ENCODE measurements around the gene RBFOX2.
A peak's percentile ranks its signal among the peaks of the same experiment; 100 is the strongest.
"Not testable (repeated sequence)": the region's sequence is repeated elsewhere in the genome, so short reads cannot be mapped to it uniquely, and the experiment has no call there.

The RBFOX2 gene

DNA sequence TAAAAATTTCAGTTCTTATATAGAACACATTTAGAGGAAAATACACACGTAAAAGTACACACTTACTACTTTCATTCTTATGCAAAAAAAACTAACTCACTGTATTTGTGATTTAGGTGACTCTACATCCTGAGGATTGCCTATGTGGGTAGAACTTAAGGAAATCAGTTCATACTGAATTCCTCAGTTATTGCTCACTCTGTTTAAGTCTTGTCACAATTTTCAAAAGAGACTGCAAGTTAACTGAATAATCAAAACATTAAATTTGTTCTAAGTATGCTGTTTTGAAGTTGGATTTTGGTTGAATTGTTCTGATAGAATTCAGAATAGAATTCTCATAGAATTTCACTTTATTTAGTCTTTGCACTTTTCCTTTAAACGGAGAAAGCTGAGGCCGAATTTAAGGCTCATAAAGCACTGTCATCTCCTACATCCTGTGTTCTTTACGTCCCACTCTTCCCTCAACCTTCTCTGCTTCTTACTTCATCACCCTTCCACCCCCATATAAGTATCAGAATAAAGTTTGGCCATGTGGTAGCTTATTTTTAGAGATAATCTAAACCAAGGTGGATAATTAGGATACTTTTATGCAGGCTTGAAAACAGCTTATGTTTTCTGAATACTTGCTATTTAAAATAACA lies 251.2 kb downstream of the RBFOX2 start:
- no peak for DNase-seq (ENCODE audit: low spot score)

DNA sequence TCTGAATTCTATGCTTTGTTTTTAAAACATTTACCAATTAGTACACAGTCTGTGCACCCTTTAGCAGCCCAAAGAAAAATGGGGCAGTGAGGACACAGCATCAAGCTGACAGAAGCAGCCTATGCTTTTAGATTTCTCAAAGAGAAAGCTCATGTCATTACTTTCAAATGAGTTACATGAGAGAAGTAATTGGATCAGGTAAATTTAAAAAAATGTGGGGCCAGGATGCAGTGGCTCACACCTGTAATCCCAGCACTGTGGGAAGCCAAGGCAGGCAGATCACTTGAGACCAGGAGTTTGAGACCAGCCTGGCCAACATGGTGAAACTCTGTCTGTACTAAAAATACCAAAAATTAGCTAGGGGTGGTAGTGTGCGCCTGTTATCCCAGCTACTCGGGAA lies 253.3 kb downstream of the RBFOX2 start:
- no peak for DNase-seq (ENCODE audit: low spot score)

DNA sequence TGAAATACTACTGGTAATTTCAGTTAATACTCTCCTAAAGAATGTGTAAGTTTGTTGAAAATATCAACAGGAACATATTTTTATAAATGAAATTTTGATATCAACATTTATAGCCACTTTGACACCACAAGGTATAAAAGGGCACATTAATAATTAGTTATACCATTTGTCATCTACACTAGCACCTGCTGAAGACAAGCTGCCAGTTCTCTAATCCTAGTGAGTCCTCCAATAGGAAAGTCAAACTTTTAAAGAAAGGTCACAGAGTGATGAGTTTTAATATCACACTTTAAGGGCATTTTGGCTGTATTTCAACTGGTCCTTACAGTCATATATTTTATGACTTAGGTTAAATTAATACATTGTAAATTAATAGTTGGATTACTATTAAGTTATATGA lies 258.6 kb downstream of the RBFOX2 start:
- DNase-seq (ENCODE audit: low spot score) = no peak

DNA sequence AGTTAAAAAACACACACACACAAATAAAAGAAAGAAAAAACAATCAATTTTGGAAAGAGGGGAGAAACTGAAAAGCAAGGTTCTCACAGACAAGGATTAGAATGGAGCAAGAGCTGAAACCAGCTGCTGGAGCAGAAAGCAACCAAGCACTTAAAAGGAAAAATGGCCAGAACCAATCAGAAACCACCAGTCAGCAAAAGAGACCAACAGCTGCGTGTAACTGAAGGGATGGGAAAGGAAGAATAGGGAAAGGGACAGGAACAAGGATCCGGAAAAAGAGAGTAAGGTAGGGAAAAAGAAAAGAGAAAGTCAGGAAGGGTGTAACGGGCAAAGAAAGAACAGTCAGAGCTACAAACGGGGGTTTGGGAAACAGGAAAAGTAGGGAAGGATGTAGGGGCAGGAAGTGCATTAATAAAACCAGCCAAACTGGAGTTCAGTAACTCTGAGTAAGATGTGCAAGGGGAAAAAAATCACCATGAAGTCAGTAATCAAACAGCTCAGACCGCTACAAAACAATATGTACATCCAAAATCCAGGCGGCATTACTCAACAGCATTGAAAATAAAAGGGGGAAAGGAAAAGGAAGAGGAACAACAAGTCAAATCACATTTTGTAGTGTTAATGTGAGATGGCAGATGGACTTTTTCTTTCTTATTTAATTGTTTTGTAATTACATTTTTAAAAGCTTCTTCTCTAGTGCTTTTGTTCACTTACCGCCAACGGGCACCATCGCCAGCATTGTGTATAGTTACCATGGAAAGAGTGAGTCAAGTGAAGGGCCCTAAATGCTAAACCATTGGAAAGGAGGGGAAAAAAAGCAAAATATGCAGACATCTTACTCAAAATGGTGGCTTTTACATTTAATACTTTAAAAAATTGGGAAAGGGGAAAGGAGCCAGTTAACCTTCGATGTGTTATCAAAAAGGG lies 261.7 kb downstream of the RBFOX2 start:
- DNase-seq (ENCODE audit: low spot score) = peak; percentile 31

DNA sequence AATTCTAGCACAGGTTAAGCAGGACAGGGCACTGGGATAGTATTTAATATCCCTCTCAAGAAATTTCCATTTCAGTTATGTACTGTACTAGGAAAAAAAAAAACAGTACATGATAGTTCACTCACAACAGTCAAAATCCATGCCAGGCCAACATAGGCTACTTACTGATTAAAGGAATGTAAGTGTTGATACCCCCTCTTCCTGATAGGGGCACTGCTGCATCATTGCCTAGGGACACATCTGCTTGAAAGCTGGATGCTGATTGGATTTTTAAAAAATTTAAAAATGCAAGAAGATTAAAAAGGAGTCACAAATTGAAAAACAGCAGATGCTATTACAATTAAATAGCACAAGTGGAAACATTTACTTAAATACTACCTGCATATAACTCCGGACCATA lies 267.6 kb downstream of the RBFOX2 start:
- peak; percentile 53 for DNase-seq (ENCODE audit: low spot score)

DNA sequence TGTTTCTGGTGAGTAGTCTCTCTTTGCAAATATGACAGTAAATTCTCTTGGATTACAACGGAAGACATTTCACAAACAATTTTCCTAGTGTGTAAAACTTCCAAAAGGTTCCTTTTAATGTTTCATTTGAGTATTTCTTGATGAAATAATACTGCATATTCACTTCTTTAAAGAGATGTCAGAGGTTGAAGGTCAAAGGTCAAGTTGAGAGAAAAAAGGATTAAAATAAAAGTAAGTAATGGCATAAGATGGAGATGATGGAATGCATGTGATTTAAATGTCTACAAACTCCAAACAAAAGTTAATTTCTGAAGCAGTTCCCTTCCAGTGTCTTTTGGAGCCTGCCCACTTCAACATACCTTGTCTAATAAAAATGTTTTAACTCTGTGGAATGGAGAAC lies 270.2 kb downstream of the RBFOX2 start:
- no peak for DNase-seq (ENCODE audit: low spot score)

DNA sequence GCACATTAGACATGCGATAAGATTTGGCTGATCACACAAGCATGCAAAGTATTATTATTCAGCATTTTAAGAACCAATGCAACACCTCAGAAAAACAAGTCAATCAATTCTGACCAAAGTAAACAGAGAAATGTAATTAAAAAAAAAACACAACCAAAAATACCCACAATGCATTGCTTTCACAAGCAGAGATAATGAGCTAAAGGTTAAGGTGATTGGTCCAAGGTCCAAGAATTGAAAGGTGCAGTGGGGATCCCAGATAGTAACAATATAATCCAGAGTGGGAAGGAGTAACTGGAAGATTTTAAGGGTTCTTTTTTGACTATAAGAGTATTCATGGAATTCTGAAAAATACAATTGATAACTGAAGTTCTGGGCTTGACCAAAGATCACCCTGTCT lies 271.9 kb downstream of the RBFOX2 start:
- no peak for DNase-seq (ENCODE audit: low spot score)

DNA sequence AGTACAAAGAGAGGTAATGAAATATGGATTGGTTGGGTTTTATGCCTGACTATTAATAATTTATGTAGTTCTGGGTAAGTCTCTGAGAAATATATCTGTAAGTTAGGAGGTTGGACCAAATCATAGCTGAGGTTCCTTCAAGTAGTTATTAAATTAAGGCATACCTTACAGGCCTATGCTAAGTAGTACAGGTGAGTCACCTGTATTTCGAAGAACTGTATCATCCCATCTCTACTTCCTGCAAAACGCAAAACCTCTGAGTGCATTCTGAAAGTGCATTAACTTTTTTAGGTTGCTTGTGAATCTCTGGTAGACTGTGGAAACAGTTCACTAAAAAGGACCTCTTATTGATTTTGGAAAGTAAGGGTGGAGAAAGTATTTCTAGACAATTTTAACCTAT lies 273.9 kb downstream of the RBFOX2 start:
- DNase-seq (ENCODE audit: low spot score) = no peak

DNA sequence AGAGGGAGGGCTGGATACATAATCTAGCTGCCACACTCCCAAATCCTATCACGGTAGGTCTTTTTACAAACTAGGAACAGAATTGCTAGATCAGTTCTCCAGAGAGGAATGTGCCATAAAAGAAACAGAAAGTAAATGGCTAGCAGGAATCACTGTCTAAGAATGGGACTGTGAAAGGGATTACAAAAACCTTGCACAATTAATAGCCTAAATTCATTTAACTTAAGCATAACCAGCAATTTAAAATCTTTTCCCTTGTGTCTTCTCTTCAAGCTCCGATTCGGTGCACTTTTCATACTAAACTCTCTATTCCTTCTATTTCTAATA lies 275.8 kb downstream of the RBFOX2 start:
- no peak for DNase-seq (ENCODE audit: low spot score)

DNA sequence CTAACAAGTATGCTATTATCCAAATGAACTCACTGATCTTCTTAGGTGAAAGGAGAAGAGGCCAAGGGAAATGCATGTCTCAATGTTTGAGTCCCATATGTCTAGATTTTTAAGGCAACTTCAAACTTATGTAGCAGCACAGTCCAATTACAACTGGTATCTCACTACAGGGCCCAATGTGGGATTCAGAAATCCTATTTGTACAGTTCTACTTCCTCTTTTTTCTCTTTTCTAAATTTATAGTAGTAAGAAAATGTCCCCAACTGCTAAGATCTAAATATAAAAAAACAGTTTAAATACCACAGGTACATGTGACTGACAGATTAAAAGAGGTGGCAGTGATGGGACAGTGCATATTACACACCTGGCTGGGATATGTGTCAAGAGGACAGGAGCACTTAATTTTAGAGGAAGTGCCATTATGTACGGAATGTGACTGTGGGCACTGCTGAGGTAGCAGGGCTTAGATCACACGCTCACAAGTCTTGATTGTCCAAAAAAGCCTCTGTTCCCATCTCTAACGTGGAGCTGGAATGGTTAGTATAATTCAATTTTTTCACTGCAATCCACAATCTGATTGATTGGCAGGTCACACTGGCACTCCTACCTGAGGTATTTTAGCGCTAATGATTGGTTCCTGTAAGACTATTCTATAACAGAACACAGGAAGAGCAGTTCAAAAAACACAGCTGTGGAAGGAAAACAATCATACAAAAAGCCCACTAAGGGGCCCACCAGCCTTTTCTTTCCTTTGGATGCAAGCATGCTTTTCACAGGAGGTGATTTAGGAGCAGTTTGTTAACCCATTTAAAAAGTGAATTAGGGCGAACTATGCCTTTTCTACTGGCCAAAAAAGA lies 276.4 kb downstream of the RBFOX2 start:
- no peak for DNase-seq (ENCODE audit: low spot score)

DNA sequence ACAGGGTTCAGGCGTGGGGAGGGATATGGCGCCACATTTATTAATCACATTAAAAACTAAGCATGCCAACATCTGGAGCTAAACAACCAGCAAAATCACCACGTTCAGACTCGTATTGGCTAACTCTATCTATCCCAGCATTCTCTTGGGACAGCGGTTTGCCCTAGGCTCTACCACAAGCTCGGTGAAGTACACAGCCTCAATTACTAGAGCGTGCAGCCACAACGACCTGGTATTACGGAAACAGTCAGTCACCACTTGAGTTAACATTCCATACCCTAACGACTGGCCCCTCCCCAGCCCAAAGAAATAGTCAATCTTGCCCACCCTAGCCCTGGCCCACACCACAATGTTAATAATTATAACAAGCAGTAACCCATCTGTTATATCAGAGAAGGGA lies 278.8 kb downstream of the RBFOX2 start:
- DNase-seq (ENCODE audit: low spot score) = no peak

DNA sequence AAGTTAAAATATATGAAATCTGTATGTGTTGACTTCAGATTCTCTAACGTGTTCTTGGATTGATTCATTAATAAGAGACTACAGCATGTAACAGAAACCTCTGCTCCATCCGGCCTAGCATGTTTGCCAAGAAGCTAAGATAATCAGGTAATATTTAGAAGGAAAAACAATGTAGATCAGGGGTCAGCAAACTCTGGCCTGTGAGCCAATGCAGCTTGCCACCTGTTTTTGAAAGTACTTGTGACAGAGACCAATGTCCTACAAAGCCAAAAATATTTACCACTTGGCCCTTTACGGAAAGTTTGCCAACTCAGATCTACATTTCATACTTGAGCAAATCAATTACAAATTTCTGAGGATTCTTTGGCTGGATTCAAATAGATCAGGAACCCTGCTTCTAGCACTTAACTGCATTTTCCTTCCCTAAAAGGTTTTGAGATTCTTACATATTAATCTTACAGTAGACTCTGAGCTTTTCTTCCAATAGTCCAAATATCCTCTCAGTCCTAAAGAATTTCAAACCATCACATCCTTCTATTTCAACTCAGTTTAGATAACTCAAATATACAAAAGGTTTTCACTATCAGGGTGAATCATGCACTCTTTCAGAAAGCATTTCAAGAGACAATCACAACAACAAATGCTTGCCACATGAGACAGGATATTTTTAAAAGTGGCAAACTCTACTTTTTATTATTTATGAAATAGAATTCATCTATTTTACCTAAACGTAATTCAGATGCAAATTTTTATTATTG lies 281.5 kb downstream of the RBFOX2 start:
- no peak for DNase-seq (ENCODE audit: low spot score)

DNA sequence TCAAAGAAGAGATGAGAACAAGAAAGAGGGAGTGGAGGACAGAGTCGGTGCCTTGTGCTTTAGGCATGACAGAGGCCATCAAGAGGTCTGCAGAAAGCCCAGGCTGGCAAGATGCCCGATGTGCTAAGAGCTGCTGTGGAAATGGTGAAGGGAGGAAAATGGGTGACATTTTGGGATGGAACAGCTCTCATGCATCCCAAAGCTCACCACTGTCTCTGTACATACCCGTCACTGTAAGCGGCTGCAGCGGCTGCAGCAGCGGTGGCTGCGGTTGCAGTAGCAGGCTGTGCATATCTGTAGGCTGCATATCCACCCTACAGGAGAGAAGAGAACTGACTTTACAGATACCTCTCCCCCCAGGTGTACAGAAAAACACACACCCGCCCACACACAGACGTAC lies 282.4 kb downstream of the RBFOX2 start:
- no peak for DNase-seq (ENCODE audit: low spot score)

DNA sequence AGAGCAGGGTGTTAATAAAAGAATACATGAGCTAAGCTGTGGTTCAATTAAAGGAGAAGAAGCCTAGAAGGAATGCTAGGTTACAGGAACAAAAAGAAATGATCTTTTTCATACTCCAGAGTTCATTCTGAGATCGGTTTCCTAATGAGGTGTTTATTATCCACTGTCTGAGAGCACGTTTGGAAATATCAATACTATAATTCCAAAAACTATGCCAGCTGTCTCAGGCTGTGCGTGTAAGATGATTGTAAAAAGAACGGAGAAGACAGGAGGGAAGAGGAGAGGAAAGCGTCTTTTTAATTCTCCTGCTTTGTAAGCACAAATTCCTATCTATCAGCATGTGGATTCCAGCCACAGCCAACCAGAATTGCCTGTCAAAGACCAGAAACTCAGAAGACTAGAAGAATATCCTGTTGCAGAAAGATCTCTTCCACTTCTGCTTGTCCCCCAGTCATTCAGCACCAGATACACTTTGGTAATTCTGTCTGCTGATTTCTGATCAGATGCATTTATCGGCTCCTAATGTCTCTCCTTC lies 285.2 kb downstream of the RBFOX2 start:
- no peak for DNase-seq (ENCODE audit: low spot score)

DNA sequence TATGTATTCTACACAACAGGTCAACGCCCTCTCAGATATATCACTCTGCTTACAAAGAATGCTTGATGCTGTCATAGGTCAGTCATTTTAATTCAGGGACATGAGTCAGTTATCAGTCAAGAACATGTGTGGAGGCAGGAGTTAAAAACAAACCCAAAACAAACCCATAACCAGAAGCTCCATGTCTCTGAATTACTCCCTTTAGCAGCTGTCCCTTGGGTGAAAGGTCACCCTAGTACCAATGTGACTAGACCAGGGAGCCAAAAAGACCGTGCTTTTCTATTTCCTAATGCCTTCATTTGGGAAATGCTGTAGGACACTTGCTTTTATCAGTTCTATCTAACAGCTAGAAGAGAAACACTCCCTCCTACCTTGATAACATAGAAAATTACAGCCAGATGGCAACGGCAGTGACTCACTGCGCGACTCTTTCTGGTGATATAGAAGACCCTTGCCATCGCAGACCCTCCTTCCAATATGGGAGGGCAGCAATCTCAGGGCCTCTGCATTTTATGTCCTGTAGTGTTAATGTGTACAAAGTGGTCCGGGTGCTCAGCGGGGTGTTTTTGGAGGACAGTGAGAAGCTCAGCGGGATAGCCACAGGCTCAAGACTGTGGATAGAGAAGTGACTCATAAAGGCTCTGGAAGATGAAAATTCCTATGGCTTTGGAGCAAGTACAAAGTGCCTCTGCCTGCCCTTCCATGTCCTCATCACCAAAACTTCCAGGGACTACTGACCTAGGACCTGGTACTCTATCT lies 286.1 kb downstream of the RBFOX2 start:
- no peak for DNase-seq (ENCODE audit: low spot score)

DNA sequence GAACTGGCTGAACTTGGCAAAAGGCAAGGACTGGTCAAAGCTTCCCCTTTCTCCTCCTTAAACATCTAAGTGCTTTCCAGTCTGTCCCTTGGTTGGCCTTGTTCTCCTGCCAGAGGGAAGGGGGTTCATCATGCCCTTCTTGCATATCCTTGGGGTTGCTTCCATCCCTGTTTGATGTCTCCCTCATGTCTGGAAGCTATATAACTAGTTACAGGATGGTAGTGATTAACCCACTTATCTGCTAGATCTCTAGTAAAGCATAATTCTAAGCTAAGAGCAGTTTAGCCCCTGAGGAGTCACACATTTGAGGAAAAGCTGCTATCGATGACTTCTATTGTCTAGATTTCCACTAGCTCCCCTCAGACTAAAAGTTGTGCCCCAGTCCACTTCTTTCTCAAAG lies 288.0 kb downstream of the RBFOX2 start:
- no peak for DNase-seq (ENCODE audit: low spot score)

DNA sequence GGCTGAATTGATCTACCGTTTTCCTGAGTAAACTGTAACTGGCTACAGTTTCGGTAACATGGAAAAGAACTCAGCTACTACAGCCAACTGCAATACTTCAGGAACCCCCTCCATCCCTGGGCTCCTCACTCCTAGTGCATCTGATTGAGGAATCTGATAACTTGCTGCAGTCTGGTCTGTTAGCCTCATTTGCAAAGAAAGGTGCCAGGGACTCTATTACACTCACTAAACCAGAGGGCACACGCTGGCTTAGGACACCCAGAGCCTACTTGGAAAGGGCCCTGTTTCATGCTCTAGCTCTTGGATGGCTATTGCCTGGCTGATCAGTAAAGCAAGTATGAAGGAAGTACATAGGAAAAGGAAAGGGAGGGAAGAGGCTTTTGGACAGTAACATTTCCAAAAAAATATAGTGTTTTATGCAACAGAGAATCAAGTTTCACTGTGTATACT lies 288.7 kb downstream of the RBFOX2 start:
- no peak for DNase-seq (ENCODE audit: low spot score)

DNA sequence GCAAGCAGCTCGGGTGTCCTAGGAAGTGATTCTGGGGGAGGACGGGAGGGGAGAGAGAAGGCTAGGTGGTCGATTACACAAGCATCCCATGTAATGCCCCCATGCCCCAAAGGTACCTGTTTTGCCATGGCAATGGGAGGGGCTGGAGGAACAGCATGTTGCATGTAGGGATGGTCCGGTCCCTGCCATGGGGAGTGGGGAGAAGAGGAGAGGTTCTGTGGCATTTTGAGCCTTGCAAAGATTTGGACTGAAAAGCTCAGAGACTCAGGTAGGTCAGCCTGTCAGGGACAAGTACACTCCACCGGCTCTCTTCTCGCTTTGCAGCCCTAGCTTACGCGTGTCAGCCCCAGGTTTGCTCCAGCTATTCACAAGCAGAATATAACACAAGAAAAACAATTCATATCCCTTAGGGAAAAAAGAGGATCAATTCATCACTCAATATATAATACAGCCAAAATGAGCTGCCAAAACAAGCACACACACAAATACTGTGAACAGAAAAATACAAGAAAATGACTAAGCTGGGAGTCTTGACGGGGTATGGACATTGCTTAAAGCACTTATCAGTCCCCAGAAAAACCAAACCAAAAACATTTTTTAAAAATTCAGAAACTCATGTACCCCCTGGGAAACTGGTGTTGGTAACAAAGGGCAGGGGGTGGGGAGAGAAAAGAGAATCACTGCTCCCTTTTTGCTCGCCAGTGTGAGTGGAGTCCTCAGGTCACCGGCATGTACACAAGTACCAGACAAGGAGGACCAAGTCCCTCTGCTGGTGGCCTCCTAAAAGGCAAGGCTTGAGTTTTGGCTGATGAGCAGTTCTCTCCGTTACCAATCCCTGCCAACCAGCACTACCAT lies 289.3 kb downstream of the RBFOX2 start:
- no peak for DNase-seq (ENCODE audit: low spot score)

DNA sequence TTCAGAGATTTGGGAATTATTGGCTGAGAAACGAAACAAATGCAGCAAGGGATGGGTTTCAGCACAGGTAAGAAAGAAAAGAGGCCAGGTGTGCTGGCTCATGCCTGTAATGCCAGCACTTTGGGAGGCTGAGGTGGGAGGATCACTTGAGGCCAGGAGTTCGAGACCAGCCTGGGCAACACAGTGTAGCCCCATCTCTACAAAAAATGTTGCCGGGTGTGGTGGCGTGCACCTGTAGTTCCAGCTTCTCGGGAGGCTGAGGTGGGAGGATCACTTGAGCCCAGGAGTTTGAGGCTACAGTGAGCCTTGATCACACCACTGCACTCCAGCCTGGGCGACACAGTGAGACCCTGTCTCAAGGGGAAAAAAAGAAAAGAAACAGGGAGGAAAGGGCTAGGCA lies 290.7 kb downstream of the RBFOX2 start:
- DNase-seq (ENCODE audit: low spot score) = not testable (repeated sequence)

DNA sequence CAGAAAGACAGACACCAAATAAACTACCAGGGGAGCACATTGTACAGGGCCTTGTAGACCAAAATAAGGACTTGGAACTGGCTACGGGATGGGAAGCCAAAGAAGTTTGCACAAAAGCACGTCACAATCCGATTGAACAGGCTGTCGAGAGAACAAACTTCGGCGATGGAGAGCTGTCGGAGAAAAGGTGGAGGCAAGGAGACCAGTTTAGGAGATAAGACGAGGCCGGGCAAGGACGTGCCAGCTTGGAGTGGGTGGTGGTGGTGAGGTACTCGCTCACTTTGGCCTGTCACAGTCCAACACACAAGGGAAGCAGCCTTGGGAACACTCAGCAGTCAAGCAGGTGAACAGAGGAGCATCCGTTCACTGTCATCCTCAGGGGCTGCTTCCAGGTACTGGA lies 291.9 kb downstream of the RBFOX2 start:
- DNase-seq (ENCODE audit: low spot score) = no peak
